Immature natural killer cell (primary cell): ENCODE data around the gene AAR2. TPM values are rescaled to one million over a fixed set of nuclear protein-coding genes. Genes with fewer than 3 reads are reported as not detected.

Experiments
- DNase-seq, 3 donors: peaks; one replicate each; pipeline ENCODE4 v3.0.0; 2022; ENCODE audit warnings: mixed read lengths in 1 of 3
- H3K27ac Mint-ChIP-seq, 6 donors: one replicate each; pipeline ENCODE4 v1.8.0; 2020; ENCODE audit warnings: mixed read lengths in 6 of 6, mild to moderate bottlenecking in 5 of 6, inconsistent platforms in 4 of 6, moderate library complexity in 3 of 6
- H3K27me3 Mint-ChIP-seq, 3 donors: one replicate each; pipeline ENCODE4 v1.8.0; 2020 to 2021; ENCODE audit warnings: low read depth in 3 of 3, mild to moderate bottlenecking in 3 of 3, mixed read lengths in 3 of 3, moderate library complexity in 3 of 3, inconsistent platforms in 1 of 3
- H3K36me3 Mint-ChIP-seq, 3 donors: one replicate each; pipeline ENCODE4 v1.8.0; 2020; ENCODE audit warnings: mixed read lengths in 3 of 3, inconsistent platforms in 2 of 3, mild to moderate bottlenecking in 2 of 3
- H3K4me1 Mint-ChIP-seq, 2 donors: one replicate each; pipeline ENCODE4 v1.8.0; 2020; ENCODE audit warnings: inconsistent platforms in 2 of 2, mild to moderate bottlenecking in 2 of 2, mixed read lengths in 2 of 2, moderate library complexity in 1 of 2
- H3K4me3 Mint-ChIP-seq, 5 donors: one replicate each; pipeline ENCODE4 v1.8.0; 2020; ENCODE audit warnings: mild to moderate bottlenecking in 5 of 5, mixed read lengths in 5 of 5, inconsistent platforms in 3 of 5, moderate library complexity in 3 of 5
- H3K9me3 Mint-ChIP-seq, 6 donors: one replicate each; pipeline ENCODE4 v1.8.0; 2020; ENCODE audit warnings: mild to moderate bottlenecking in 6 of 6, mixed read lengths in 6 of 6, inconsistent platforms in 4 of 6, moderate library complexity in 3 of 6
- polyA plus RNA-seq, 3 donors: library from polyadenylated mRNA; unstranded; fragments of 300-500 nt; fragmentation: Illumina TruSeq; gene quantifications; one replicate each; pipeline ENCODE4 v1.2.3, GENCODE V29; 2021

Gene AAR2
- polyA plus RNA-seq, 3 donors from 2014 or later: 41.5 to 55.9 (median 49.9) TPM

- H3K4me3 Mint-ChIP-seq: no peak overlapping the region
- H3K4me1 Mint-ChIP-seq: peaks cover 7% of the 10 kb centered on the region in 2 donors
- peaks cover 2 to 11% (median 4%) of the 10 kb centered on the region in 3 donors for H3K27me3 Mint-ChIP-seq
- DNase-seq: no peak
- no peaks in the 10 kb centered on the region for H3K9me3 Mint-ChIP-seq
- H3K36me3 Mint-ChIP-seq: no peaks in the 10 kb centered on the region
- H3K27ac Mint-ChIP-seq: no peak overlapping the region
Measured at GRCh38 chr20:36231331-36231730, 4.9 kb upstream of the AAR2 start.

- H3K4me1 Mint-ChIP-seq: peaks cover 37 to 42% of the 10 kb centered on the region in 2 donors
- H3K36me3 Mint-ChIP-seq: no peaks in the 10 kb centered on the region
- peak overlapping the region in 1 of 6 donors; percentile 17 for H3K27ac Mint-ChIP-seq
- peaks cover 0 to 10% (median 0%) of the 10 kb centered on the region in 3 donors for H3K27me3 Mint-ChIP-seq
- no peaks in the 10 kb centered on the region for H3K9me3 Mint-ChIP-seq
- H3K4me3 Mint-ChIP-seq: peak overlapping the region; percentile 3 to 47 (median 18)
- no peak for DNase-seq
Measured at GRCh38 chr20:36234771-36235320, 1.4 kb upstream of the AAR2 start.

- no peak for DNase-seq
- H3K9me3 Mint-ChIP-seq: no peaks in the 10 kb centered on the region
- peaks cover 0 to 2% (median 0%) of the 10 kb centered on the region in 3 donors for H3K36me3 Mint-ChIP-seq
- peaks cover 40 to 54% of the 10 kb centered on the region in 2 donors for H3K4me1 Mint-ChIP-seq
- peaks cover 0 to 7% (median 0%) of the 10 kb centered on the region in 3 donors for H3K27me3 Mint-ChIP-seq
- peak overlapping the region; percentile 91 to 98 (median 97) for H3K4me3 Mint-ChIP-seq
- H3K27ac Mint-ChIP-seq: peak overlapping the region; percentile 78 to 94 (median 93)
Measured at GRCh38 chr20:36236786-36237121, 476 bp downstream of the AAR2 start.

- H3K4me3 Mint-ChIP-seq: peak overlapping the region; percentile 91 to 98 (median 97)
- H3K9me3 Mint-ChIP-seq: no peaks in the 10 kb centered on the region
- peaks cover 0 to 2% (median 0%) of the 10 kb centered on the region in 3 donors for H3K36me3 Mint-ChIP-seq
- peaks cover 40 to 54% of the 10 kb centered on the region in 2 donors for H3K4me1 Mint-ChIP-seq
- peak overlapping the region in 5 of 6 donors; percentile 78 to 94 (median 93) for H3K27ac Mint-ChIP-seq
- no peak for DNase-seq
- peaks cover 0 to 7% (median 0%) of the 10 kb centered on the region in 3 donors for H3K27me3 Mint-ChIP-seq
Measured at GRCh38 chr20:36237477-36237876, 1.2 kb downstream of the AAR2 start.

- H3K36me3 Mint-ChIP-seq: peaks cover 0 to 2% (median 0%) of the 10 kb centered on the region in 3 donors
- DNase-seq: no peak
- H3K4me3 Mint-ChIP-seq: peak overlapping the region; percentile 21 to 75 (median 49)
- H3K27ac Mint-ChIP-seq: no peak overlapping the region
- H3K27me3 Mint-ChIP-seq: peaks cover 0 to 7% (median 0%) of the 10 kb centered on the region in 3 donors
- no peaks in the 10 kb centered on the region for H3K9me3 Mint-ChIP-seq
- peaks cover 40 to 54% of the 10 kb centered on the region in 2 donors for H3K4me1 Mint-ChIP-seq
Measured at GRCh38 chr20:36238153-36238552, 1.9 kb downstream of the AAR2 start.

- H3K27me3 Mint-ChIP-seq: peaks cover 0 to 4% (median 0%) of the 10 kb centered on the region in 3 donors
- no peak for DNase-seq
- peaks cover 0 to 6% (median 5%) of the 10 kb centered on the region in 3 donors for H3K36me3 Mint-ChIP-seq
- H3K9me3 Mint-ChIP-seq: no peaks in the 10 kb centered on the region
- H3K4me1 Mint-ChIP-seq: peaks cover 40 to 61% of the 10 kb centered on the region in 2 donors
- H3K4me3 Mint-ChIP-seq: peak overlapping the region; percentile 53 to 69 (median 58)
- H3K27ac Mint-ChIP-seq: peak overlapping the region in 3 of 6 donors; percentile 45 to 54 (median 53)
Measured at GRCh38 chr20:36238760-36239159, 2.5 kb downstream of the AAR2 start.

GRCh38 chr20:36240076-36240475 is 3.8 kb downstream of the AAR2 start:
- Mint-ChIP-seq H3K4me3 (no peak overlapping the region), H3K27me3 (peaks cover 0 to 4% (median 0%) of the 10 kb centered on the region in 3 donors), H3K9me3 (no peaks in the 10 kb centered on the region), H3K27ac (no peak overlapping the region), H3K4me1 (peaks cover 40 to 65% of the 10 kb centered on the region in 2 donors), H3K36me3 (peaks cover 3 to 17% (median 11%) of the 10 kb centered on the region in 3 donors)
- DNase-seq: no peak

- H3K27ac Mint-ChIP-seq: no peak overlapping the region
- peaks cover 0 to 3% (median 0%) of the 10 kb centered on the region in 3 donors for H3K27me3 Mint-ChIP-seq
- no peaks in the 10 kb centered on the region for H3K9me3 Mint-ChIP-seq
- H3K36me3 Mint-ChIP-seq: peaks cover 9 to 23% (median 13%) of the 10 kb centered on the region in 3 donors
- no peak for DNase-seq
- H3K4me1 Mint-ChIP-seq: peaks cover 30 to 55% of the 10 kb centered on the region in 2 donors
- no peak overlapping the region for H3K4me3 Mint-ChIP-seq
Measured at GRCh38 chr20:36241678-36242077, 5.4 kb downstream of the AAR2 start.

GRCh38 chr20:36243726-36244125 is 7.4 kb downstream of the AAR2 start:
- Mint-ChIP-seq H3K9me3 (no peaks in the 10 kb centered on the region), H3K27ac (no peak overlapping the region), H3K4me1 (peaks cover 18 to 52% of the 10 kb centered on the region in 2 donors), H3K36me3 (peaks cover 19 to 37% (median 24%) of the 10 kb centered on the region in 3 donors), H3K27me3 (no peaks in the 10 kb centered on the region), H3K4me3 (no peak overlapping the region)
- no peak for DNase-seq

- H3K4me1 Mint-ChIP-seq: peaks cover 6 to 43% of the 10 kb centered on the region in 2 donors
- H3K9me3 Mint-ChIP-seq: no peaks in the 10 kb centered on the region
- H3K27ac Mint-ChIP-seq: no peak overlapping the region
- no peak for DNase-seq
- peaks cover 19 to 44% (median 28%) of the 10 kb centered on the region in 3 donors for H3K36me3 Mint-ChIP-seq
- H3K27me3 Mint-ChIP-seq: no peaks in the 10 kb centered on the region
- no peak overlapping the region for H3K4me3 Mint-ChIP-seq
Measured at GRCh38 chr20:36246401-36246800, 10.1 kb downstream of the AAR2 start.

GRCh38 chr20:36248836-36249235 is 12.6 kb downstream of the AAR2 start:
- H3K36me3 Mint-ChIP-seq: peaks cover 22 to 39% (median 24%) of the 10 kb centered on the region in 3 donors
- no peak overlapping the region for H3K4me3 Mint-ChIP-seq
- peaks cover 6 to 44% of the 10 kb centered on the region in 2 donors for H3K4me1 Mint-ChIP-seq
- H3K9me3 Mint-ChIP-seq: no peaks in the 10 kb centered on the region
- no peak for DNase-seq
- no peak overlapping the region for H3K27ac Mint-ChIP-seq
- peaks cover 0 to 2% (median 0%) of the 10 kb centered on the region in 3 donors for H3K27me3 Mint-ChIP-seq

GRCh38 chr20:36249450-36249849 is 13.2 kb downstream of the AAR2 start:
- H3K9me3 Mint-ChIP-seq: no peaks in the 10 kb centered on the region
- no peak for DNase-seq
- H3K27ac Mint-ChIP-seq: no peak overlapping the region
- H3K36me3 Mint-ChIP-seq: peaks cover 19 to 36% (median 24%) of the 10 kb centered on the region in 3 donors
- H3K4me3 Mint-ChIP-seq: no peak overlapping the region
- peaks cover 0 to 2% (median 0%) of the 10 kb centered on the region in 3 donors for H3K27me3 Mint-ChIP-seq
- H3K4me1 Mint-ChIP-seq: peaks cover 6 to 43% of the 10 kb centered on the region in 2 donors

GRCh38 chr20:36251426-36251825 is 15.1 kb downstream of the AAR2 start:
- peaks cover 0 to 2% (median 0%) of the 10 kb centered on the region in 3 donors for H3K27me3 Mint-ChIP-seq
- no peak overlapping the region for H3K27ac Mint-ChIP-seq
- no peaks in the 10 kb centered on the region for H3K9me3 Mint-ChIP-seq
- peaks cover 6 to 43% of the 10 kb centered on the region in 2 donors for H3K4me1 Mint-ChIP-seq
- DNase-seq: no peak
- H3K36me3 Mint-ChIP-seq: peaks cover 15 to 27% (median 16%) of the 10 kb centered on the region in 3 donors
- no peak overlapping the region for H3K4me3 Mint-ChIP-seq

- Mint-ChIP-seq H3K36me3 (peaks cover 22 to 25% (median 24%) of the 10 kb centered on the region in 3 donors), H3K9me3 (no peaks in the 10 kb centered on the region), H3K4me1 (peaks cover 6 to 37% of the 10 kb centered on the region in 2 donors), H3K27me3 (peaks cover 0 to 2% (median 0%) of the 10 kb centered on the region in 3 donors), H3K4me3 (no peak overlapping the region), H3K27ac (peak overlapping the region in 1 of 6 donors; percentile 26)
- DNase-seq: no peak
Measured at GRCh38 chr20:36252511-36252910, 16.2 kb downstream of the AAR2 start.
